Fibroblast of villous mesenchyme (primary cell): Measurements from ENCODE around the gene SLC16A7. TPM values are rescaled to one million over a fixed set of nuclear protein-coding genes. Genes with fewer than 3 reads are reported as not detected.

Source experiments
- DNase-seq: peaks from one replicate; pipeline ENCODE4 v3.0.0-alpha.2; 2010; ENCODE audit warnings: low read depth
- H3K4me3 ChIP-seq: 2 replicates; pipeline ENCODE4 v1.5.1; 2011; ENCODE audit warnings: low read depth, mild to moderate bottlenecking, low read length
- total RNA-seq: library from RNA; depleted of rRNA; stranded (reverse); fragments of >200 nt; gene quantifications from 2 replicates; pipeline ENCODE4 v1.2.3, GENCODE V29; 2012
- TF ChIP-seq, protein P1 (sequence below): IDR thresholded peaks from 2 replicates; pipeline ENCODE4 v1.5.1; 2012; ENCODE audit warnings: low read depth, mild to moderate bottlenecking, low read length; ENCODE audit not compliant: insufficient read depth

Gene SLC16A7
- total RNA-seq, 1 donor, result 32.0 TPM

DNA sequence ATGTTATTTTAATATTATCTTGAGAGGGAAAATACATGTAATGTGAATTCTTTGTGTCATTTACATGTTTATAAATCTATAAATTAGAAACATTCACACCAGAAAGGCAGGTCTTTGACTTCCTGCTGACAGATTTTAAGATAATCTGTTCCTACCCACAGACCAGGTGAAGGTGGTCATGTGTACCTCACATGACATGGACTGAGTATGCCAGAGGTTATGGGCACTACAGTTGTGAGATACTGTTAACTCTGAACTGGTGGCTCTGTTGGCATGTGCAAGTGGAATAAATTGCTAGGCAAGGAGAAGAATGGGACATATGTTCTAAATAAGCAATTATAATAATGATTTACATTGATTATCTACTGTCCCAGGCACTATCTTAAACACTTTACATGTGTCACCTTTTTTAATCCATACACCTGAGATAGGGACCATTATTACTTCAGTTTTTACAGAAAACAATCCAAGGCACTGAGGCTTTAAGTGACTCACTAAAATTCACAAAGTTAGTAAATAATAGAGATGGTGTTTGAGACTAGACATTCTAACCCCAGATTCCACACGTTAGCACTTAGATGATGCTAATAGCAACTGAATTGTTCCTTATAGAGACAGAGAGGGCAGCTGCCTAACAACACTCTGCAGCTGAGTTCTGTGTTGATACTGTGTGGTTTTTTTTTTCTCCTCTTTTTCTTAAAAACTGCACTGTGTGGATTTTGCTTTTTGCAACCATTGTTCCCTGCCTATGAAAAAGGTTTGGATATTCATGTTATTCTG lies 23.8 kb downstream of the SLC16A7 start:
- H3K4me3 ChIP-seq, result no peak overlapping the region
- DNase-seq, result no peak
- TF ChIP-seq, protein P1, sequence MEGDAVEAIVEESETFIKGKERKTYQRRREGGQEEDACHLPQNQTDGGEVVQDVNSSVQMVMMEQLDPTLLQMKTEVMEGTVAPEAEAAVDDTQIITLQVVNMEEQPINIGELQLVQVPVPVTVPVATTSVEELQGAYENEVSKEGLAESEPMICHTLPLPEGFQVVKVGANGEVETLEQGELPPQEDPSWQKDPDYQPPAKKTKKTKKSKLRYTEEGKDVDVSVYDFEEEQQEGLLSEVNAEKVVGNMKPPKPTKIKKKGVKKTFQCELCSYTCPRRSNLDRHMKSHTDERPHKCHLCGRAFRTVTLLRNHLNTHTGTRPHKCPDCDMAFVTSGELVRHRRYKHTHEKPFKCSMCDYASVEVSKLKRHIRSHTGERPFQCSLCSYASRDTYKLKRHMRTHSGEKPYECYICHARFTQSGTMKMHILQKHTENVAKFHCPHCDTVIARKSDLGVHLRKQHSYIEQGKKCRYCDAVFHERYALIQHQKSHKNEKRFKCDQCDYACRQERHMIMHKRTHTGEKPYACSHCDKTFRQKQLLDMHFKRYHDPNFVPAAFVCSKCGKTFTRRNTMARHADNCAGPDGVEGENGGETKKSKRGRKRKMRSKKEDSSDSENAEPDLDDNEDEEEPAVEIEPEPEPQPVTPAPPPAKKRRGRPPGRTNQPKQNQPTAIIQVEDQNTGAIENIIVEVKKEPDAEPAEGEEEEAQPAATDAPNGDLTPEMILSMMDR, result no peak

DNA sequence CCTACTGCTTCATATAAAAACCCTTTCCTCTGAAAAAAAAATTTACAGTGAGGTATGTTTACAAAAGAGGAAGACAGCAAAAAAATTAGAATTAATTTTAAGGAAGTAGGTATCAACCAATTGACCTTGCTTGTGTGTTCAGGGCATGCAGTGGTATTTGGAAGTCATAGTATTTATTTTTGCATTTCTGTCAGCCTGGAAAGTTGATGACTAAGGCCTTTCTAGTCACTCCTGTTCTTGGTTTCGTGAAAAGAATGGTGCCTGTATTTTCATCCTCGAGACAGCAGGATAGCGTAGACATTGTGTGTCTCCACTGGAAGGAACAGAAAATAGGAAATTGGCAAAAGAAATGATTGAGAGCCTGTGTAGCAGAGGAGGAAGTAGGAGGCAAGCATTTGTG lies 24.5 kb downstream of the SLC16A7 start:
- no peak overlapping the region for H3K4me3 ChIP-seq
- TF ChIP-seq, protein P1, result no peak

DNA sequence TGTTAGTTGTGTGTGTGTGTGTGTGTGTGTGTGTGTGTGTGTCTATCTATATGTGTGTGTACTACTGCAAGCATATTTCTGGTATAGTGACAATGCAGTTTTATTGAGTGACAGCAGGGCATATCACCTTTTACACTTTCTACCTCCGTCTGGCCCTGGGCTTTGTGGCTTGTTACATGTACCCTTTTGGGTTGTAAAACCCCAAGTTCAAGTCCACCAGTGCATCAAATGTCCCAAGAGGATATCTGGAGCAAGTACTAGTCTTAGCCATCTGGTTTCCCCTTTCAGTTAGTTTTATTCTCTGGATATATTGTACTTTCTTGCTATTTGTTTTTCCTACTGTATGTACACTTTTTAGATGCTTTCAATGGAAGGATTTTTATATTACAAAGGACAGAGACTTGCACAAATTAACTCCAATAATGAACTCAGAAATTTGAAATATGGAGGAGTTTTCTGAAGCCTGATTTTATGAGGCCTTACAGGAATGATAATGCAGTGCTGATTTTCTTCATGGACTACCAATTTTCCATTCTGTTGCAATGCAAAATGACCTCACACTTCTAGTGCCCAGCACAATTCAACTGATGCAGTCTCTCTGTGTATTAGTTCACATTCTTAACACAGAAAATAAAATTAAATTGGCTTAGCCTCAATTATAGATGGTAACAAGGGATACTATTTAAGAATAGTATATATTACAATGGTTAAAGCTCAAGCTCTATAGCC lies 29.1 kb downstream of the SLC16A7 start:
- no peak overlapping the region for H3K4me3 ChIP-seq
- TF ChIP-seq, protein P1, result no peak
- DNase-seq, result no peak

More for the DNA sequence above, 24.5 kb downstream of the SLC16A7 start:
- no peak for DNase-seq

DNA sequence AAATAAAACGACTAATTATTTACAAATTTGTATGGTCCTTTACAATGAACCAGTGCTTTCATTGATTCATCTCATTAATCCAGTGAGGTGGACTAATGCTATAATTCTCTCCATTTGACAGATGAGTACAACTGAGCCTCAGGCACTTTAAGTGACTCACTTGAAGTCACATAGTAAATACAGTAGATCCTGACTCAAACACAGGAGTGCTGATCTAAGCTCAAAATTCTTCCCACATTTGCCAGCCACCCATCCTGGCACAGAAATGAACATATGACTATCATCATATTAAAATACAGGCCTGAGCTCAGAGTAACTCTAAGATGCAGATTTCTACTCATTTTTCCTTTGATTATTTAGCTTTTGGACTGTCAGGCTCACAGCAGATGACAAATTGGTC lies 30.6 kb downstream of the SLC16A7 start:
- TF ChIP-seq, protein P1, result no peak
- DNase-seq, result peak; percentile 7
- H3K4me3 ChIP-seq, result no peak overlapping the region

DNA sequence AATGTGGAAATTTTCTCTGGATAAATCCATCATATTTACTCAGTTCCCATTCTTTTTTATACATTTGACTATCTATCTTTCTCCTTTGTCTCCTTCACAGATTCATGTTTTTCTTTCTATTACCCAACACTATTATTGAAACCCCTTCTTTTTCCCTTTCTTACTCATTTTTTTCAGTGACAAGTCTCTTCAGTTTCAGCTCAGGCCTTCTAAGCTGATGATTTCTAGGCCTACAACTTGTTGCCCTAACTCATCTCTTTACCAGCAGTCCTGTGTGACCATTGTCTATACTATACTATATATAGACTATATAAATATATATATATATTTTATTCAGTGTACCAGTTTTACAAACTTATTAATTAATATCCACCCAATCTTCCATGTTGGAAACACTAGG lies 31.8 kb downstream of the SLC16A7 start:
- TF ChIP-seq, protein P1, result no peak
- DNase-seq, result no peak
- no peak overlapping the region for H3K4me3 ChIP-seq

DNA sequence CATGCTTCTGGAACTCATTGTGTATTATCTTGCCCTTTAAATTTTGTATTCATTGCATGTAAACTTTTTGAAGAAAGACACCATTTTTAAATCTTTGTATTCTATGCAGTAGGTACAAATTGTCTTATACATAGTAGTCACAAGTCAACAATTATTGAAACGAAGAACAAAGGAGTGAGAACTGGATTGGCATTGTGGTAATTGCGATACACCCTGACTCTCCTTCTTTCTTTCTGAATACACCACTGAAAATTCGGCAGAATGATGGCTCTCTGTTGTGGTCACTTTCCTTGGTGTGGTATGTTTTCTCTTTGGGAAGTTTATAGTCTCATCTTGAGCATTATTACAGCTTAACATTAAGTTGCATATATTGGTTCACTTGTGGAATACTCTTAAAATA lies 34.1 kb downstream of the SLC16A7 start:
- no peak overlapping the region for H3K4me3 ChIP-seq
- TF ChIP-seq, protein P1, result no peak

More for the DNA sequence above, 34.1 kb downstream of the SLC16A7 start:
- no peak for DNase-seq
